ENCODE results near the gene NTN4.

The NTN4 gene

DNA sequence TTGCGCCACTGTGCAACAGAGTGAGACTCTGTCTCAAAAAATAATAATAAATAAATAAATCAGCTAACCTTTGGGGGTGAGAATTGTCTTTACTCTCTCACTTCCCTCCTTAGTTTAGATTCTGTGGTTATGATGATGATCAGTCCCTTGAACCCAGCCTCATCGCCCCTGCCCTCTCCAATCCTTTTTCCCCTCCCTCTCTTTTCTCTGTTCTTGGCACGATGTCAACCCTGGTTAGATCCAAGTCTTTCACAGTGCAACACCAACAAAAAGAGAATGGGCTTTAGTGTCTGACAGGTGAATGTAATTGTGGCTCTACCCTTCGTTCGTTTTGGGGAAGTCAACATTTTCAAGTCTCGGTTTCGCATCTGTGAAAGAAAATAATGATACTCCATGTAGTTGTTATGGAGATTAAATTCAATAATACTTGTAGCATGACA, 59.0 kb downstream of the NTN4 start:
- Histone ChIP-seq H3K36me3 (ENCODE audit: control insufficient read depth in 1 of 2, insufficient read depth in 2 of 2, low read length in 2 of 2) (no peaks in the 10 kb centered on the region), H3K27ac (ENCODE audit: low read depth, low read length) (no peak overlapping the region), H3K9me3 (ENCODE audit: control insufficient read depth in 1 of 2, low read length in 2 of 2) (no peaks in the 10 kb centered on the region), H3K4me3 (ENCODE audit: low read depth in 1 of 2, low read length in 2 of 2) (no peak overlapping the region), H3K9ac (ENCODE audit: low read depth in 1 of 2, low read length in 2 of 2) (no peak overlapping the region), H3K27me3 (ENCODE audit: control insufficient read depth in 1 of 2, insufficient read depth in 2 of 2, low read length in 2 of 2) (no peaks in the 10 kb centered on the region), H3K4me1 (ENCODE audit: control insufficient read depth in 1 of 2, insufficient read depth in 2 of 2, low read length in 2 of 2) (no peaks in the 10 kb centered on the region)

DNA sequence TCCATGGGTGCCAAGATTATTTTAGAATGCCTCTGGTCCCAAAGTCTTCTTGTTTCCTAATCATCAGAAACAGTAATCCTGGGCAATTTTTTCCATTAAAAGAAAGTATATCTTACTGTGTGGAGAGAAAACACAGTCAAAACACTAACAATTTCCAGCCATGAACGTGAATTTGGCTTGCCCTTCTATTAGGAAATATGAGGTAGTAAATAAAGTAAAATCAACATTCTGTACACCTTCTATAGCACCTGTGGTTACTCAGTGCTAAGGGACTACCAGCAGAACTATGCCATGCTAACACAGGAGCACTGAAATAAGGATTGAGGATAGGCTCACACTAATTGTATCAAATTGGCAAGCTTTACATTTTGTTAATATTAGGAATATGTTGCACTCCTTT, 60.1 kb downstream of the NTN4 start:
- Histone ChIP-seq H3K36me3 (ENCODE audit: control insufficient read depth in 1 of 2, insufficient read depth in 2 of 2, low read length in 2 of 2) (no peaks in the 10 kb centered on the region), H3K4me1 (ENCODE audit: control insufficient read depth in 1 of 2, insufficient read depth in 2 of 2, low read length in 2 of 2) (no peaks in the 10 kb centered on the region), H3K9ac (ENCODE audit: low read depth in 1 of 2, low read length in 2 of 2) (no peak overlapping the region), H3K4me3 (ENCODE audit: low read depth in 1 of 2, low read length in 2 of 2) (no peak overlapping the region), H3K9me3 (ENCODE audit: control insufficient read depth in 1 of 2, low read length in 2 of 2) (no peaks in the 10 kb centered on the region), H3K27ac (ENCODE audit: low read depth, low read length) (no peak overlapping the region), H3K27me3 (ENCODE audit: control insufficient read depth in 1 of 2, insufficient read depth in 2 of 2, low read length in 2 of 2) (no peaks in the 10 kb centered on the region)

DNA sequence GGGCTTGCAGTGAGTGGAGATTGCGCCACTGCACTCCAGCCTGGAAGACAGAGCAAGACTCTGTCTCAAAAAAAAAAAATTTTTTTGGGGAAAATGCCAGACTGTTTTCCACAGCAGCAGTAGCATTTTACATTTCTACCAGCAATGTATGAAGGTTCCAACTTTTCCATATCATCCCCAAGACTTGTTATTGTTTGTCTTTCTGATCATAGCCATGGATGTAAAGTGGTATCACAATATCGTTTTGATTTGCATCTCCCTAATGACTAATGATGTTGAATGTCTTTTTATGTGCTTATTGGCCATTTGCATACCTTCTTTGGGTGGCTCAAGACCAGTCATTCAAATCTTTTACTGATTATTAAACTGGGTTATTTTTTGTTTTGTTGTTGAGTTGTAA, 63.7 kb downstream of the NTN4 start:
- Histone ChIP-seq H3K27me3 (ENCODE audit: control insufficient read depth in 1 of 2, insufficient read depth in 2 of 2, low read length in 2 of 2) (no peaks in the 10 kb centered on the region), H3K9me3 (ENCODE audit: control insufficient read depth in 1 of 2, low read length in 2 of 2) (no peaks in the 10 kb centered on the region), H3K27ac (ENCODE audit: low read depth, low read length) (no peak overlapping the region), H3K4me3 (ENCODE audit: low read depth in 1 of 2, low read length in 2 of 2) (no peak overlapping the region), H3K4me1 (ENCODE audit: control insufficient read depth in 1 of 2, insufficient read depth in 2 of 2, low read length in 2 of 2) (no peaks in the 10 kb centered on the region), H3K36me3 (ENCODE audit: control insufficient read depth in 1 of 2, insufficient read depth in 2 of 2, low read length in 2 of 2) (no peaks in the 10 kb centered on the region), H3K9ac (ENCODE audit: low read depth in 1 of 2, low read length in 2 of 2) (no peak overlapping the region)

DNA sequence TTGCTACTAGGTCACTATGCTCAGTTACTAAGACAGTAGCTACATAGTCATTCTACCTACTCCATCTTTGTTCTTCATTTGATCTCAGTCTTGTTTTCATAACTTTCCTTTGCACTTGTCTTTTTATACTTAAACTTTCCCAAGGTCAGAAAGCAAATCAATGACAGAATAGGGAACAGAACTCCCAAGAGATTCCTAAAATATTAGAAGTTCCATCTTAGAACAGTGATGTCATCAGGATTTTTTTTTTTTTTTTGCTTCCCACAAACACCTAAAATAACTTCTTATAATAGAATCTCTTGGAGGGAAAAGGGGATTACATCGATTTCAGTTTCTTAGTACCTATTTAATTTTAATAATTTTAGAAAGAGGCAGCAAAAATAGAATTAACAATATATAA, 65.8 kb downstream of the NTN4 start:
- no peak overlapping the region for H3K9ac ChIP-seq (ENCODE audit: low read depth in 1 of 2, low read length in 2 of 2)
- no peaks in the 10 kb centered on the region for H3K36me3 ChIP-seq (ENCODE audit: control insufficient read depth in 1 of 2, insufficient read depth in 2 of 2, low read length in 2 of 2)
- H3K4me1 ChIP-seq (ENCODE audit: control insufficient read depth in 1 of 2, insufficient read depth in 2 of 2, low read length in 2 of 2) = no peaks in the 10 kb centered on the region
- H3K9me3 ChIP-seq (ENCODE audit: control insufficient read depth in 1 of 2, low read length in 2 of 2) = no peaks in the 10 kb centered on the region
- H3K27me3 ChIP-seq (ENCODE audit: control insufficient read depth in 1 of 2, insufficient read depth in 2 of 2, low read length in 2 of 2) = no peaks in the 10 kb centered on the region
- H3K4me3 ChIP-seq (ENCODE audit: low read depth in 1 of 2, low read length in 2 of 2) = no peak overlapping the region
- no peak overlapping the region for H3K27ac ChIP-seq (ENCODE audit: low read depth, low read length)

DNA sequence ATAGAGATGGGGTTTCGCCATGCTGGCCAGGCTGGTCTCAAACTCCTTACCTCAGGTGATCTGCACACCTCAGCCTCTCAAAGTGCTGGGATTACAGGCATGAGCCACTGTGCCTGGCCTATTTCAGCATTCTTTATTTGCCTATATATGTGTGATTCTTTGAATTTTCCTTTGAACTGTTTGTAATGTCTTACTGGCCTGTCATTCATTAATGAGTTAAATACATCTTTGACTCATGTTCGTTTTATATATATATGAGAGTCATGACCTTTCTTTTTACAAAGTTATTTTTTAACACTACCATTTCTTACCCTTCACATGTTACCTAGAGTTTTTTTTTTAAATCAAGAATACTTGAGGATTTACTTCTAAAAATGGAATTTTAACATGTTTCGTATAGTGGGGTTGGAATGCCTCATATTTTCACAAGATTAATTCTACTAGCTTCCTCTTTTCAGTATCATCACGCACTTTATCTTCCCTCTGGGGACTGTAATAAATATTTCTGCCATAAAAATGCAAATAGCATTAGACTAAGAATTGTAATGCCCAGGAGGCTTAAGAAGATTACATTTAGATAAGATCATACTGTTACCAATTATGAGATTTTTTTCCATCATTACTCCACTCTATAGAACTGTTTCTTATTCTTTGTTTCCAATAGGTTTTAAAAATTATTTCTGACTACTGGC, 66.7 kb downstream of the NTN4 start:
- no peaks in the 10 kb centered on the region for H3K36me3 ChIP-seq (ENCODE audit: control insufficient read depth in 1 of 2, insufficient read depth in 2 of 2, low read length in 2 of 2)
- H3K9ac ChIP-seq (ENCODE audit: low read depth in 1 of 2, low read length in 2 of 2) = no peak overlapping the region
- no peaks in the 10 kb centered on the region for H3K4me1 ChIP-seq (ENCODE audit: control insufficient read depth in 1 of 2, insufficient read depth in 2 of 2, low read length in 2 of 2)
- no peak overlapping the region for H3K27ac ChIP-seq (ENCODE audit: low read depth, low read length)
- H3K4me3 ChIP-seq (ENCODE audit: low read depth in 1 of 2, low read length in 2 of 2) = no peak overlapping the region
- no peaks in the 10 kb centered on the region for H3K9me3 ChIP-seq (ENCODE audit: control insufficient read depth in 1 of 2, low read length in 2 of 2)
- no peaks in the 10 kb centered on the region for H3K27me3 ChIP-seq (ENCODE audit: control insufficient read depth in 1 of 2, insufficient read depth in 2 of 2, low read length in 2 of 2)

DNA sequence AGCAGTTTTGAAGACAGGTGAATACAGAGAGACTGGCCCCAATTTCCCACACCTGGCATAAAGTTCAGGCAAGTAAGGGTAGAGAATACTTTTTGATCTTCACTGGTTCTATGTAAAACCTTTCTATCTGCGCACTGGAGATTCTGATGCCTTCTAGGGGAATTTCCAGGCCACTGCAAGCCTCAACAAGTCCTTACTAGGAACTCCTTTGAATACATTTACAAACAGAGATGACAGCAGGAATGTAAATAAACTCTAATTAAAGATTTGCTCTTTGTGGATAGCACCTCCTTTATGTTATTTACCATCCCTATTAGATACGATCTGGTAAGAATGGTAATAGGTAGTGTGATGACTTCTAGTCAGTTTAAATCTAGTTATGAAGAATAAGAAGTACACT, 69.2 kb downstream of the NTN4 start:
- no peaks in the 10 kb centered on the region for H3K36me3 ChIP-seq (ENCODE audit: control insufficient read depth in 1 of 2, insufficient read depth in 2 of 2, low read length in 2 of 2)
- no peak overlapping the region for H3K4me3 ChIP-seq (ENCODE audit: low read depth in 1 of 2, low read length in 2 of 2)
- no peaks in the 10 kb centered on the region for H3K9me3 ChIP-seq (ENCODE audit: control insufficient read depth in 1 of 2, low read length in 2 of 2)
- H3K27me3 ChIP-seq (ENCODE audit: control insufficient read depth in 1 of 2, insufficient read depth in 2 of 2, low read length in 2 of 2) = no peaks in the 10 kb centered on the region
- no peak overlapping the region for H3K27ac ChIP-seq (ENCODE audit: low read depth, low read length)
- H3K9ac ChIP-seq (ENCODE audit: low read depth in 1 of 2, low read length in 2 of 2) = no peak overlapping the region
- H3K4me1 ChIP-seq (ENCODE audit: control insufficient read depth in 1 of 2, insufficient read depth in 2 of 2, low read length in 2 of 2) = peaks cover 0 to 7% of the 10 kb centered on the region in 2 donors

DNA sequence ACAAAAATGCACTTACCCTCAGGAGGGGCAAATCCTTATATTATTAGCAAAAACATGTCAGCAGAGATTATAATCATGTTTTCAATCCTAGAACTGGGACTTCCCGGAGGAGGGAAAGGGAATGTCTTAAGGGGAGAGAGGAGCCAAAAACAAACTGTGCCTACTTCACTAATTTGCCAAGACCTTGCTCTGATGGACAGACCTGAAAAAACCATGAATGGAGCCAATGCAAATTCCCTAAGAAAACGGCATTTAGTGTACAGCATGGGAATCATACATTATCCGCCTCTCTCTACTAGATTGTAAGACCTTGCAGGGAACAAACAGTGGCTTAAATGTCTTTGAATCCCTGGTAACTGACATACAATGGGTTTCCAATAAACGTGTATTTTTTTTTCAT, 70.4 kb downstream of the NTN4 start:
- no peaks in the 10 kb centered on the region for H3K36me3 ChIP-seq (ENCODE audit: control insufficient read depth in 1 of 2, insufficient read depth in 2 of 2, low read length in 2 of 2)
- H3K9me3 ChIP-seq (ENCODE audit: control insufficient read depth in 1 of 2, low read length in 2 of 2) = no peaks in the 10 kb centered on the region
- H3K4me1 ChIP-seq (ENCODE audit: control insufficient read depth in 1 of 2, insufficient read depth in 2 of 2, low read length in 2 of 2) = peaks cover 0 to 7% of the 10 kb centered on the region in 2 donors
- H3K4me3 ChIP-seq (ENCODE audit: low read depth in 1 of 2, low read length in 2 of 2) = no peak overlapping the region
- H3K27ac ChIP-seq (ENCODE audit: low read depth, low read length) = no peak overlapping the region
- H3K27me3 ChIP-seq (ENCODE audit: control insufficient read depth in 1 of 2, insufficient read depth in 2 of 2, low read length in 2 of 2) = no peaks in the 10 kb centered on the region
- H3K9ac ChIP-seq (ENCODE audit: low read depth in 1 of 2, low read length in 2 of 2) = no peak overlapping the region

DNA sequence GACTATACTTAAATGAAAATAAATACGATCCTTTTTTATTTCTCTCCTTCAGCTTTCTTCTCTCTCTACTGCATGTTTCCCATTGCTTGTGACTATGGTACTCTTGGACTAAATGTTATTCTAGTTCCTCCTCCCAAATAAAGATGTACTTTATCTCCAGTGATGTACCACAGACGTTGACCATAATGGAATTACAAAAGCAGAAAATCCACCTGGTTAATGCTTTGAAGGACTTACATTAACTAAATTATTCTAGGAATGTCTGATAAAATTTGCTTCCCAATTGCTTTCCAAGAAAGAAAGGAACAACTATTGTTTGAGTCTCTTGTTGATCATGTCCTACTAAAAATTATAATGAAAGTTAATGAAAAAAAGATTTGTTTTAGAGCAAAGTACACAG, 71.8 kb downstream of the NTN4 start:
- Histone ChIP-seq H3K9ac (ENCODE audit: low read depth in 1 of 2, low read length in 2 of 2) (no peak overlapping the region), H3K4me3 (ENCODE audit: low read depth in 1 of 2, low read length in 2 of 2) (no peak overlapping the region), H3K27ac (ENCODE audit: low read depth, low read length) (no peak overlapping the region), H3K4me1 (ENCODE audit: control insufficient read depth in 1 of 2, insufficient read depth in 2 of 2, low read length in 2 of 2) (peaks cover 0 to 7% of the 10 kb centered on the region in 2 donors), H3K27me3 (ENCODE audit: control insufficient read depth in 1 of 2, insufficient read depth in 2 of 2, low read length in 2 of 2) (no peaks in the 10 kb centered on the region), H3K9me3 (ENCODE audit: control insufficient read depth in 1 of 2, low read length in 2 of 2) (no peaks in the 10 kb centered on the region), H3K36me3 (ENCODE audit: control insufficient read depth in 1 of 2, insufficient read depth in 2 of 2, low read length in 2 of 2) (no peaks in the 10 kb centered on the region)

DNA sequence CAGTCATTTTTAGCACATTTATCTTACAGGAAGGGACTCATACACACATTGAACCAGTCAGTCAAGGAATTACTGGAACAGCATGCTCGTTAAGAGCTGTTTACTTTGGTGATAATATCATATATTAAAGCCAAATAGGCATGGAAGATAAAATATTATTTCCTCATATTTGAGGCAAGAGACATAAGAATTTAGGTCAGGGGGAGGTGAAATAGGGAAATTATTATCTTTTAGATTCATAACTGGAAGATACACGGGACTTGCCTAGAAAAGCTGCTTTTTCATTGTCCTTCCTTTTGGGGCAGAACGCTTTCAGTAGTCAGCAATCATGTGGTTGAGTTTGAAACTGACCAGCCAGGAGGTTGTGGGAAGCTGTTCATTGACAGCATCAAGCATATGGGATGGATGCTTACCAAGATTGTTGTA, 72.5 kb downstream of the NTN4 start:
- H3K4me1 ChIP-seq (ENCODE audit: control insufficient read depth in 1 of 2, insufficient read depth in 2 of 2, low read length in 2 of 2) = peaks cover 0 to 7% of the 10 kb centered on the region in 2 donors
- H3K4me3 ChIP-seq (ENCODE audit: low read depth in 1 of 2, low read length in 2 of 2) = no peak overlapping the region
- no peak overlapping the region for H3K9ac ChIP-seq (ENCODE audit: low read depth in 1 of 2, low read length in 2 of 2)
- H3K27me3 ChIP-seq (ENCODE audit: control insufficient read depth in 1 of 2, insufficient read depth in 2 of 2, low read length in 2 of 2) = no peaks in the 10 kb centered on the region
- no peak overlapping the region for H3K27ac ChIP-seq (ENCODE audit: low read depth, low read length)
- no peaks in the 10 kb centered on the region for H3K9me3 ChIP-seq (ENCODE audit: control insufficient read depth in 1 of 2, low read length in 2 of 2)
- H3K36me3 ChIP-seq (ENCODE audit: control insufficient read depth in 1 of 2, insufficient read depth in 2 of 2, low read length in 2 of 2) = no peaks in the 10 kb centered on the region

DNA sequence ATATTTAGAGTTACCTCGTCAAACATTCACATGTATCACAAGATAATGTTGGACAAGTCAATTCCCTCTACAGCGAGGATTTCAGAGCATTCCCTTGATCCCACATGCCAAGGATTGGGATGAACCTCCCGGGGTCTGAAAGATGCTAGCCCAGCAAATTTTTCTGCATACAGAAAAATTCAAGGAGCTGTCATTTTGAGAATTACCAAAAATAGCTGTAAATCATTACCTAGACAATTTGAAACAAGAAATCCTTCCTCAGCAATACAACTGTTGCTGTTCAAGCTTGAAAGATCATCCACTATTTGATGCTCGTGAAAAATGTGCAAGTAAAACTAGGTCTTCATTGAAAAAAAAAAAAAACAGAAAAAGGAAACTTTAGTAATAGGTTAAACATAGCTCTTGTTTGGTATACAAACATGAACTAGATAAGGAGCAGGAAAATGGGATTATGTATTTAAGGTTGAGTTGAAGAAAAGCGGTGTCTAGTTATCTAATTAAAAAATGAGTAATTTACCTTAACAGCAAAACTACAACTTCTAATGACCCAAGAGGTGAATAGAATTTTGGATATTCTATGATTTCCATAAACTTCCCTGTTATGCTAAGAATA, 73.1 kb downstream of the NTN4 start:
- Histone ChIP-seq H3K27ac (ENCODE audit: low read depth, low read length) (no peak overlapping the region), H3K9me3 (ENCODE audit: control insufficient read depth in 1 of 2, low read length in 2 of 2) (no peaks in the 10 kb centered on the region), H3K27me3 (ENCODE audit: control insufficient read depth in 1 of 2, insufficient read depth in 2 of 2, low read length in 2 of 2) (no peaks in the 10 kb centered on the region), H3K9ac (ENCODE audit: low read depth in 1 of 2, low read length in 2 of 2) (no peak overlapping the region), H3K4me3 (ENCODE audit: low read depth in 1 of 2, low read length in 2 of 2) (no peak overlapping the region), H3K36me3 (ENCODE audit: control insufficient read depth in 1 of 2, insufficient read depth in 2 of 2, low read length in 2 of 2) (no peaks in the 10 kb centered on the region), H3K4me1 (ENCODE audit: control insufficient read depth in 1 of 2, insufficient read depth in 2 of 2, low read length in 2 of 2) (peaks cover 0 to 7% of the 10 kb centered on the region in 2 donors)

All from duodenal mucosa (tissue), 2 donors.